WTC11 (cell line): ENCODE results near the gene ZFX. TPM values are rescaled to one million over a fixed set of nuclear protein-coding genes. Genes with fewer than 3 reads are reported as not detected.
A peak's percentile ranks its signal among the peaks of the same experiment; 100 is the strongest.

Source experiments
- ATAC-seq: fragments of 200-7000 bp; cut with Tn5 transposase; 2 replicates; pipeline ENCODE4 v1.10.0; 2021; ENCODE audit warnings: mild to moderate bottlenecking, moderate library complexity
- CTCF ChIA-PET: fragments of 300-600 bp; sonication (Branson Sonifier 250); formaldehyde crosslinking; loops from one replicate; lab custom pipeline; 2021; ENCODE audit warnings: antibody characterized with exemption; lab: Charles Lee
- POLR2A ChIA-PET: fragments of 350-600 bp; sonication (Branson Sonifier 250); formaldehyde crosslinking; loops from one replicate; lab custom pipeline; 2021; ENCODE audit warnings: antibody characterized with exemption; lab: Charles Lee
- DNase-seq: peaks from one replicate; pipeline ENCODE4 v3.0.0; 2021; ENCODE audit warnings: low spot score
- H3K27ac Mint-ChIP-seq: 2 replicates; pipeline ENCODE4 v1.8.0; 2021; ENCODE audit warnings: mixed read lengths
- H3K27me3 Mint-ChIP-seq: 2 replicates; pipeline ENCODE4 v1.8.0; 2021; ENCODE audit warnings: low read depth, mild to moderate bottlenecking, moderate library complexity, mixed read lengths
- H3K36me3 Mint-ChIP-seq: 2 replicates; pipeline ENCODE4 v1.8.0; 2021; ENCODE audit warnings: mixed read lengths
- H3K4me1 Mint-ChIP-seq: 2 replicates; pipeline ENCODE4 v1.8.0; 2022; ENCODE audit warnings: mixed read lengths
- H3K4me3 Mint-ChIP-seq: 2 replicates; pipeline ENCODE4 v1.8.0; 2021; ENCODE audit warnings: mild to moderate bottlenecking, moderate library complexity, mixed read lengths
- H3K9me3 Mint-ChIP-seq: 2 replicates; pipeline ENCODE4 v1.8.0; 2021; ENCODE audit warnings: mixed read lengths
- ELF4 ChIP-seq: sonication (generic); formaldehyde crosslinking; IDR thresholded peaks from 2 replicates; pipeline ENCODE4 v1.8.1; 2022; ENCODE audit warnings: low read depth, mild to moderate bottlenecking, moderate library complexity, missing genetic modification reagents
- ETV6 ChIP-seq: sonication (generic); formaldehyde crosslinking; IDR thresholded peaks from 2 replicates; pipeline ENCODE4 v1.8.1; 2022; ENCODE audit warnings: mild to moderate bottlenecking, missing genetic modification reagents
- FOXJ3 ChIP-seq: sonication (generic); formaldehyde crosslinking; IDR thresholded peaks from 2 replicates; pipeline ENCODE4 v1.9.0; 2021; ENCODE audit warnings: missing genetic modification reagents, mild to moderate bottlenecking, borderline replicate concordance
- GABPB1 ChIP-seq: sonication (generic); formaldehyde crosslinking; IDR thresholded peaks from 2 replicates; pipeline ENCODE4 v1.8.1; 2023; ENCODE audit warnings: mild to moderate bottlenecking, missing genetic modification reagents
- MXD4 ChIP-seq: fragments of 250-450 bp; sonication (Bioruptor Pico); IDR thresholded peaks from 2 replicates; pipeline ENCODE4 v1.8.0; 2021; ENCODE audit warnings: mild to moderate bottlenecking, moderate library complexity, borderline replicate concordance
- NFYB ChIP-seq: sonication (generic); formaldehyde crosslinking; conservative IDR thresholded peaks from 2 replicates; pipeline ENCODE4 v1.8.0; 2022; ENCODE audit warnings: low read depth, missing genetic modification reagents
- NR2C2 ChIP-seq: sonication (generic); formaldehyde crosslinking; IDR thresholded peaks from 2 replicates; pipeline ENCODE4 v1.8.0; 2022; ENCODE audit warnings: mild to moderate bottlenecking, missing genetic modification reagents
- RELA ChIP-seq: sonication (generic); formaldehyde crosslinking; IDR thresholded peaks from 2 replicates; pipeline ENCODE4 v1.8.1; 2022; ENCODE audit warnings: missing genetic modification reagents, mild to moderate bottlenecking, borderline replicate concordance
- SOX15 ChIP-seq: fragments of 250-450 bp; sonication (Bioruptor Pico); IDR thresholded peaks from 2 replicates; pipeline ENCODE4 v1.9.0; 2021; ENCODE audit warnings: mild to moderate bottlenecking
- ZBTB21 ChIP-seq: sonication (generic); formaldehyde crosslinking; IDR thresholded peaks from 2 replicates; pipeline ENCODE4 v1.8.1; 2023; ENCODE audit warnings: mild to moderate bottlenecking, missing genetic modification reagents, borderline replicate concordance
- ZNF138 ChIP-seq: sonication (generic); formaldehyde crosslinking; conservative IDR thresholded peaks from 2 replicates; pipeline ENCODE4 v1.8.1; 2022; ENCODE audit warnings: mild to moderate bottlenecking, moderate library complexity, missing genetic modification reagents
- total RNA-seq: library from RNA; stranded (reverse); gene quantifications from 3 replicates; pipeline ENCODE4 v1.2.3, GENCODE V29; 2021
- TF ChIP-seq, protein P1 (sequence below): sonication (generic); formaldehyde crosslinking; IDR thresholded peaks from 2 replicates; pipeline ENCODE4 v1.8.0; 2023; ENCODE audit warnings: missing genetic modification reagents, mild to moderate bottlenecking, borderline replicate concordance
- TF ChIP-seq, protein P2 (sequence below): fragments of 250-450 bp; sonication (Bioruptor Pico); IDR thresholded peaks from 2 replicates; pipeline ENCODE4 v1.9.0; 2021; ENCODE audit warnings: mild to moderate bottlenecking
- TF ChIP-seq, protein P3 (sequence below): sonication (generic); formaldehyde crosslinking; IDR thresholded peaks from 2 replicates; pipeline ENCODE4 v1.8.1; 2022; ENCODE audit warnings: low read depth, missing genetic modification reagents, borderline replicate concordance
- TF ChIP-seq, protein P4 (sequence below): sonication (generic); formaldehyde crosslinking; IDR thresholded peaks from 2 replicates; pipeline ENCODE4 v1.8.1; 2022; ENCODE audit warnings: missing genetic modification reagents, borderline replicate concordance

The ZFX gene
- total RNA-seq, 1 experiment from 2014 or later: 19.3 TPM

DNA sequence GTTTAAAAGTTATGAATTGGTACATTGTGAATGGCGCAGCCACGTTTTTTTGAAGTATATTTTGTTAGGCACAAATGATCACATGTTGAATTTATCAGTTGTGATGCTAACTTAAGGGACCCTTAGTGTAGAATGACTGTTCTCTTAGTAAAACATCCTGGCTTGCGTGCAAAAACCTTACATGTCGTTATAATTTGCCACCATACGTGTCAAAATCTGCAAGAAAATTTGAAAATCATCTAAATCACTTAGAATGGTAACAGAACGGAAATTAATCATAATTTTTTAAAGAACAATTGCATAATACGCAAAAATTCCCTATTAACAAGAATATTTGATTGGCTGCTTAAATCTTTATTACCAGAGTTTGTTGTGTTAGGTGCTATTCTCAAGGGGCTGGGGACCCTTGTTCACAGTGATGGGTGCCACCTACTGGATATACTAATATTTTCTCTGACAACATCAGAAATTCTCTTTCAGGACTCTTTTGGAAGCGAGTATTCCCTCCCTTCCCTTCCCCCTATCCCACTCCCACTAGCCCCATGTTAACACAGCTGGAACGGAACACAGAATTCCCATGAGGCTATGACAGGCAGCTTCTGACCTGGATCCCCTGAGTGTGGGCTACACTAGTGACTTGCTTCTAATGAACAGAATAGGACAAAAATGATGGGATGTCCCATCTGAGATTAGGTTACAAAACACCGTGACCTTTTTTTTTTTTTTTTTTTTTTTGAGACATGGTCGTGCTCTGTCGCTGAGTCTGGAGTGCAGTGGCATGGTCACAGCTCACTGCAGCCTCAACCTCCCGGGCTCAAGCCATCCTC lies 92.5 kb downstream of the ZFX start:
- Mint-ChIP-seq H3K36me3 (no peaks in the 10 kb centered on the region), H3K4me1 (peaks cover 10% of the 10 kb centered on the region), H3K9me3 (no peaks in the 10 kb centered on the region), H3K4me3 (no peak overlapping the region), H3K27me3 (no peaks in the 10 kb centered on the region), H3K27ac (no peak overlapping the region)
- CTCF ChIA-PET: interaction anchor here (0.6 to 1.1 kb wide), 7 partner anchors 10 to 350 kb away, joined by 3 to 6 read pairs (median 3); no protein-coding TSS in a partner anchor
- DNase-seq (no peak), ATAC-seq (peak; percentile 62)
- TF ChIP-seq MXD4 (CRISPR knock-in tag): no peak
- no peak for TF ChIP-seq FOXJ3
- POLR2A ChIA-PET: no interaction called here

GRCh38 chrX:24242649-24243175 lies 93.2 kb downstream of the ZFX start:
- CTCF ChIA-PET: interaction anchor here (0.6 to 1.1 kb wide), 4 partner anchors 20 to 351 kb away, joined by 3 to 4 read pairs (median 3); no protein-coding TSS in a partner anchor
- no peak for ATAC-seq
- POLR2A ChIA-PET: no interaction called here
- no peak overlapping the region for H3K27ac Mint-ChIP-seq
- no peak overlapping the region for H3K4me3 Mint-ChIP-seq
- TF ChIP-seq ELF4: no peak
- TF ChIP-seq, protein P1, sequence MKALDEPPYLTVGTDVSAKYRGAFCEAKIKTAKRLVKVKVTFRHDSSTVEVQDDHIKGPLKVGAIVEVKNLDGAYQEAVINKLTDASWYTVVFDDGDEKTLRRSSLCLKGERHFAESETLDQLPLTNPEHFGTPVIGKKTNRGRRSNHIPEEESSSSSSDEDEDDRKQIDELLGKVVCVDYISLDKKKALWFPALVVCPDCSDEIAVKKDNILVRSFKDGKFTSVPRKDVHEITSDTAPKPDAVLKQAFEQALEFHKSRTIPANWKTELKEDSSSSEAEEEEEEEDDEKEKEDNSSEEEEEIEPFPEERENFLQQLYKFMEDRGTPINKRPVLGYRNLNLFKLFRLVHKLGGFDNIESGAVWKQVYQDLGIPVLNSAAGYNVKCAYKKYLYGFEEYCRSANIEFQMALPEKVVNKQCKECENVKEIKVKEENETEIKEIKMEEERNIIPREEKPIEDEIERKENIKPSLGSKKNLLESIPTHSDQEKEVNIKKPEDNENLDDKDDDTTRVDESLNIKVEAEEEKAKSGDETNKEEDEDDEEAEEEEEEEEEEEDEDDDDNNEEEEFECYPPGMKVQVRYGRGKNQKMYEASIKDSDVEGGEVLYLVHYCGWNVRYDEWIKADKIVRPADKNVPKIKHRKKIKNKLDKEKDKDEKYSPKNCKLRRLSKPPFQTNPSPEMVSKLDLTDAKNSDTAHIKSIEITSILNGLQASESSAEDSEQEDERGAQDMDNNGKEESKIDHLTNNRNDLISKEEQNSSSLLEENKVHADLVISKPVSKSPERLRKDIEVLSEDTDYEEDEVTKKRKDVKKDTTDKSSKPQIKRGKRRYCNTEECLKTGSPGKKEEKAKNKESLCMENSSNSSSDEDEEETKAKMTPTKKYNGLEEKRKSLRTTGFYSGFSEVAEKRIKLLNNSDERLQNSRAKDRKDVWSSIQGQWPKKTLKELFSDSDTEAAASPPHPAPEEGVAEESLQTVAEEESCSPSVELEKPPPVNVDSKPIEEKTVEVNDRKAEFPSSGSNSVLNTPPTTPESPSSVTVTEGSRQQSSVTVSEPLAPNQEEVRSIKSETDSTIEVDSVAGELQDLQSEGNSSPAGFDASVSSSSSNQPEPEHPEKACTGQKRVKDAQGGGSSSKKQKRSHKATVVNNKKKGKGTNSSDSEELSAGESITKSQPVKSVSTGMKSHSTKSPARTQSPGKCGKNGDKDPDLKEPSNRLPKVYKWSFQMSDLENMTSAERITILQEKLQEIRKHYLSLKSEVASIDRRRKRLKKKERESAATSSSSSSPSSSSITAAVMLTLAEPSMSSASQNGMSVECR: no peak
- no peak for TF ChIP-seq NR2C2 (CRISPR knock-in tag)
- no peak for TF ChIP-seq ZBTB21
- no peak for TF ChIP-seq NFYB
- TF ChIP-seq, protein P2, sequence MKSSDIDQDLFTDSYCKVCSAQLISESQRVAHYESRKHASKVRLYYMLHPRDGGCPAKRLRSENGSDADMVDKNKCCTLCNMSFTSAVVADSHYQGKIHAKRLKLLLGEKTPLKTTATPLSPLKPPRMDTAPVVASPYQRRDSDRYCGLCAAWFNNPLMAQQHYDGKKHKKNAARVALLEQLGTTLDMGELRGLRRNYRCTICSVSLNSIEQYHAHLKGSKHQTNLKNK: no peak
- TF ChIP-seq GABPB1 (CRISPR knock-in tag): no peak
- TF ChIP-seq, protein P3, sequence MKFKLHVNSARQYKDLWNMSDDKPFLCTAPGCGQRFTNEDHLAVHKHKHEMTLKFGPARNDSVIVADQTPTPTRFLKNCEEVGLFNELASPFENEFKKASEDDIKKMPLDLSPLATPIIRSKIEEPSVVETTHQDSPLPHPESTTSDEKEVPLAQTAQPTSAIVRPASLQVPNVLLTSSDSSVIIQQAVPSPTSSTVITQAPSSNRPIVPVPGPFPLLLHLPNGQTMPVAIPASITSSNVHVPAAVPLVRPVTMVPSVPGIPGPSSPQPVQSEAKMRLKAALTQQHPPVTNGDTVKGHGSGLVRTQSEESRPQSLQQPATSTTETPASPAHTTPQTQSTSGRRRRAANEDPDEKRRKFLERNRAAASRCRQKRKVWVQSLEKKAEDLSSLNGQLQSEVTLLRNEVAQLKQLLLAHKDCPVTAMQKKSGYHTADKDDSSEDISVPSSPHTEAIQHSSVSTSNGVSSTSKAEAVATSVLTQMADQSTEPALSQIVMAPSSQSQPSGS (CRISPR knock-in tag): no peak
- no peak for TF ChIP-seq SOX15 (CRISPR knock-in tag)
- TF ChIP-seq, all 79 proteins: peak for 0
- Mint-ChIP-seq H3K36me3 (no peaks in the 10 kb centered on the region), H3K9me3 (no peaks in the 10 kb centered on the region), H3K4me1 (peaks cover 10% of the 10 kb centered on the region), H3K27me3 (no peaks in the 10 kb centered on the region)
- DNase-seq: no peak

GRCh38 chrX:24243188-24243587 lies 93.7 kb downstream of the ZFX start:
- H3K36me3 Mint-ChIP-seq: no peaks in the 10 kb centered on the region
- H3K4me1 Mint-ChIP-seq: peaks cover 10% of the 10 kb centered on the region
- ATAC-seq: no peak
- ChIA-PET CTCF (interaction anchor here (1.1 kb wide), 1 partner anchor 189 kb away, joined by 3 read pairs; no protein-coding TSS in a partner anchor), POLR2A (no interaction called here)
- DNase-seq: no peak
- H3K27ac Mint-ChIP-seq: no peak overlapping the region
- no peaks in the 10 kb centered on the region for H3K27me3 Mint-ChIP-seq
- TF ChIP-seq, protein P4, sequence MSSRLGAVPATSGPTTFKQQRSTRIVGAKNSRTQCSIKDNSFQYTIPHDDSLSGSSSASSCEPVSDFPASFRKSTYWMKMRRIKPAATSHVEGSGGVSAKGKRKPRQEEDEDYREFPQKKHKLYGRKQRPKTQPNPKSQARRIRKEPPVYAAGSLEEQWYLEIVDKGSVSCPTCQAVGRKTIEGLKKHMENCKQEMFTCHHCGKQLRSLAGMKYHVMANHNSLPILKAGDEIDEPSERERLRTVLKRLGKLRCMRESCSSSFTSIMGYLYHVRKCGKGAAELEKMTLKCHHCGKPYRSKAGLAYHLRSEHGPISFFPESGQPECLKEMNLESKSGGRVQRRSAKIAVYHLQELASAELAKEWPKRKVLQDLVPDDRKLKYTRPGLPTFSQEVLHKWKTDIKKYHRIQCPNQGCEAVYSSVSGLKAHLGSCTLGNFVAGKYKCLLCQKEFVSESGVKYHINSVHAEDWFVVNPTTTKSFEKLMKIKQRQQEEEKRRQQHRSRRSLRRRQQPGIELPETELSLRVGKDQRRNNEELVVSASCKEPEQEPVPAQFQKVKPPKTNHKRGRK (CRISPR knock-in tag): no peak
- TF ChIP-seq ZNF138 (CRISPR knock-in tag): no peak
- no peak for TF ChIP-seq RELA
- TF ChIP-seq ETV6 (CRISPR knock-in tag): no peak
- no peak overlapping the region for H3K4me3 Mint-ChIP-seq
- no peaks in the 10 kb centered on the region for H3K9me3 Mint-ChIP-seq
